Natural killer cell (primary cell): ENCODE measurements around the gene FREY1. TPM values are rescaled to one million over a fixed set of nuclear protein-coding genes. Genes with fewer than 3 reads are reported as not detected.
A peak's percentile ranks its signal among the peaks of the same experiment; 100 is the strongest.

ENCODE experiments used
- ATAC-seq, 3 donors: fragments of 150-1000 bp in 2 of 3; fragments of 200-7000 bp in 1 of 3; cut with Tn5 transposase; 1 replicate in 1 of 3; 2 replicates in 2 of 3; pipeline ENCODE4 v1.10.0; 2021; ENCODE audit warnings: mild to moderate bottlenecking in 2 of 3, moderate library complexity in 2 of 3
- DNase-seq, 2 donors: peaks; one replicate each; pipeline versions ENCODE4 v3.0.0 to v3.0.0-alpha.2; 2013 to 2021; ENCODE audit warnings: mixed read lengths in 1 of 2
- H3K27ac ChIP-seq: one replicate; pipeline ENCODE4 v1.5.1; 2013; ENCODE audit warnings: mild to moderate bottlenecking, low read length
- H3K27me3 ChIP-seq: one replicate; pipeline ENCODE4 v1.6.1; 2013; ENCODE audit warnings: low read length; ENCODE audit not compliant: control insufficient read depth, insufficient read depth
- H3K36me3 ChIP-seq: one replicate; pipeline ENCODE4 v1.6.1; 2013; ENCODE audit warnings: low read length; ENCODE audit not compliant: control insufficient read depth, insufficient read depth
- H3K4me1 ChIP-seq: one replicate; pipeline ENCODE4 v1.6.1; 2013; ENCODE audit warnings: low read length; ENCODE audit not compliant: control insufficient read depth, insufficient read depth
- H3K4me3 ChIP-seq: one replicate; pipeline ENCODE4 v1.5.1; 2013; ENCODE audit warnings: low read length
- H3K9me3 ChIP-seq: one replicate; pipeline ENCODE4 v1.6.1; 2013; ENCODE audit warnings: low read length; ENCODE audit not compliant: control insufficient read depth, insufficient read depth
- H3K27ac Mint-ChIP-seq, 2 donors: one replicate each; pipeline ENCODE4 v1.8.0; 2022; ENCODE audit warnings: mild to moderate bottlenecking in 2 of 2, mixed read lengths in 2 of 2, moderate library complexity in 1 of 2
- H3K27me3 Mint-ChIP-seq, 2 donors: one replicate each; pipeline ENCODE4 v1.8.0; 2022; ENCODE audit warnings: low read depth in 2 of 2, mixed read lengths in 2 of 2
- H3K36me3 Mint-ChIP-seq: one replicate; pipeline ENCODE4 v1.8.0; 2022; ENCODE audit warnings: mixed read lengths
- H3K4me1 Mint-ChIP-seq, 2 donors: one replicate each; pipeline ENCODE4 v1.8.0; 2022; ENCODE audit warnings: mixed read lengths in 2 of 2
- H3K4me3 Mint-ChIP-seq: one replicate; pipeline ENCODE4 v1.8.0; 2022; ENCODE audit warnings: mild to moderate bottlenecking, moderate library complexity, mixed read lengths
- H3K9me3 Mint-ChIP-seq, 2 donors: one replicate each; pipeline ENCODE4 v1.8.0; 2022; ENCODE audit warnings: mixed read lengths in 2 of 2
- CTCF ChIP-seq: fragments of 200-600 bp; IDR thresholded peaks from one replicate; pipeline ENCODE4 v1.8.0; 2022; ENCODE audit warnings: antibody characterized with exemption
- WGBS: methylation state at CpG from one replicate; pipeline ENCODE4 v1.1.7; 2013; ENCODE audit warnings: missing lambda C conversion rate; ENCODE audit not compliant: insufficient coverage; 5-methylcytosine and 5-hydroxymethylcytosine counted together
- intact Hi-C: fragments of 100-400 bp; cut with micrococcal nuclease; formaldehyde crosslinking; loops from one replicate; pipeline ENCODE4 v1.14.2; 2022
- total RNA-seq, 4 donors: library from RNA; stranded (reverse); fragments of 120-200 nt in 1 of 4; gene quantifications; one replicate each; pipeline versions ENCODE4 v1.2.3 to v1.2.4, GENCODE V29; 2013 to 2022

Gene FREY1
- total RNA-seq, 3 donors from 2014 or later (not counting 1 experiment from before 2014, with no cell fraction given): 3.7 to 6.8 (median 3.9) TPM

GRCh38 chr11:45871638-45872037 is 35.4 kb downstream of the FREY1 start:
- Histone ChIP-seq H3K27ac (no peak overlapping the region), H3K36me3 (peaks cover 71% of the 10 kb centered on the region), H3K4me3 (no peak overlapping the region), H3K4me1 (no peaks in the 10 kb centered on the region), H3K27me3 (no peaks in the 10 kb centered on the region), H3K9me3 (no peaks in the 10 kb centered on the region)
- no peak for TF ChIP-seq CTCF
- 96% methylated on average over 2 of the region's 2 CpGs for WGBS
- intact Hi-C loops: loop anchor here (10.0 kb wide), 1 partner anchor 133 kb away; no protein-coding TSS in a partner anchor
- Mint-ChIP-seq H3K36me3 (peaks cover 8% of the 10 kb centered on the region), H3K27me3 (no peaks in the 10 kb centered on the region), H3K9me3 (no peaks in the 10 kb centered on the region), H3K4me3 (peak overlapping the region; percentile 35), H3K27ac (peak overlapping the region in 1 of 2 donors; percentile 58), H3K4me1 (peaks cover 0 to 11% of the 10 kb centered on the region in 2 donors)
- DNase-seq: no peak
- ATAC-seq: no peak

GRCh38 chr11:45870706-45871105 is 36.4 kb downstream of the FREY1 start:
- H3K4me3 Mint-ChIP-seq: no peak overlapping the region
- peaks cover 73% of the 10 kb centered on the region for H3K36me3 ChIP-seq
- no peak for ATAC-seq
- peaks cover 16% of the 10 kb centered on the region for H3K36me3 Mint-ChIP-seq
- peak overlapping the region; percentile 14 to 58 for H3K27ac Mint-ChIP-seq
- H3K27ac ChIP-seq: no peak overlapping the region
- TF ChIP-seq CTCF: no peak
- no peaks in the 10 kb centered on the region for H3K9me3 Mint-ChIP-seq
- H3K9me3 ChIP-seq: no peaks in the 10 kb centered on the region
- H3K27me3 ChIP-seq: no peaks in the 10 kb centered on the region
- 94% methylated on average over 4 of the region's 4 CpGs for WGBS
- H3K4me1 Mint-ChIP-seq: peaks cover 0 to 18% of the 10 kb centered on the region in 2 donors
- H3K4me3 ChIP-seq: no peak overlapping the region
- no peaks in the 10 kb centered on the region for H3K4me1 ChIP-seq
- no peak for DNase-seq
- H3K27me3 Mint-ChIP-seq: no peaks in the 10 kb centered on the region
- intact Hi-C loops: loop anchor here (10.0 kb wide), 1 partner anchor 134 kb away; no protein-coding TSS in a partner anchor

GRCh38 chr11:45869551-45869950 is 37.5 kb downstream of the FREY1 start:
- peaks cover 16% of the 10 kb centered on the region for H3K36me3 Mint-ChIP-seq
- no peak overlapping the region for H3K27ac Mint-ChIP-seq
- DNase-seq (no peak), ATAC-seq (no peak)
- Histone ChIP-seq H3K27ac (no peak overlapping the region), H3K27me3 (no peaks in the 10 kb centered on the region), H3K4me1 (no peaks in the 10 kb centered on the region), H3K9me3 (no peaks in the 10 kb centered on the region), H3K36me3 (peaks cover 74% of the 10 kb centered on the region), H3K4me3 (no peak overlapping the region)
- H3K4me1 Mint-ChIP-seq: peaks cover 0 to 14% of the 10 kb centered on the region in 2 donors
- H3K4me3 Mint-ChIP-seq: no peak overlapping the region
- H3K9me3 Mint-ChIP-seq: no peaks in the 10 kb centered on the region
- intact Hi-C loops: no loop called here
- 93% methylated on average over 12 of the region's 12 CpGs for WGBS
- no peaks in the 10 kb centered on the region for H3K27me3 Mint-ChIP-seq
- no peak for TF ChIP-seq CTCF

- Mint-ChIP-seq H3K4me3 (no peak overlapping the region), H3K27ac (no peak overlapping the region), H3K36me3 (peaks cover 8% of the 10 kb centered on the region), H3K4me1 (peaks cover 0 to 9% of the 10 kb centered on the region in 2 donors), H3K9me3 (no peaks in the 10 kb centered on the region), H3K27me3 (no peaks in the 10 kb centered on the region)
- ATAC-seq (no peak), DNase-seq (no peak)
- TF ChIP-seq CTCF: no peak
- Histone ChIP-seq H3K4me3 (no peak overlapping the region), H3K9me3 (no peaks in the 10 kb centered on the region), H3K27ac (no peak overlapping the region), H3K36me3 (peaks cover 79% of the 10 kb centered on the region), H3K27me3 (no peaks in the 10 kb centered on the region), H3K4me1 (no peaks in the 10 kb centered on the region)
- intact Hi-C loops: no loop called here
Measured at GRCh38 chr11:45864041-45864440, 43.0 kb downstream of the FREY1 start.
